Memory B cell (primary cell): ENCODE data around the gene B3GNT9.
"Not testable (repeated sequence)": the region's sequence is repeated elsewhere in the genome, so short reads cannot be mapped to it uniquely, and the experiment has no call there.

Experiments used
- ATAC-seq: fragments of 150-1000 bp; cut with Tn5 transposase; 2 replicates; pipeline ENCODE4 v1.10.0; 2021; ENCODE audit warnings: low read depth, mild to moderate bottlenecking, moderate library complexity
- DNase-seq, 2 donors: peaks; one replicate each; pipeline ENCODE4 v3.0.0; 2022; ENCODE audit warnings: low spot score in 2 of 2
- H3K27ac Mint-ChIP-seq: one replicate; pipeline ENCODE4 v1.8.0; 2022; ENCODE audit warnings: mild to moderate bottlenecking, moderate library complexity, mixed read lengths
- H3K27me3 Mint-ChIP-seq: one replicate; pipeline ENCODE4 v1.8.0; 2022; ENCODE audit warnings: mixed read lengths
- H3K36me3 Mint-ChIP-seq: one replicate; pipeline ENCODE4 v1.8.0; 2022; ENCODE audit warnings: mild to moderate bottlenecking, mixed read lengths
- H3K4me1 Mint-ChIP-seq: one replicate; pipeline ENCODE4 v1.8.0; 2022; ENCODE audit warnings: mixed read lengths
- H3K4me3 Mint-ChIP-seq: one replicate; pipeline ENCODE4 v1.8.0; 2022; ENCODE audit warnings: mild to moderate bottlenecking, moderate library complexity, mixed read lengths
- H3K9me3 Mint-ChIP-seq: one replicate; pipeline ENCODE4 v1.8.0; 2022; ENCODE audit warnings: mixed read lengths

The B3GNT9 gene

DNA sequence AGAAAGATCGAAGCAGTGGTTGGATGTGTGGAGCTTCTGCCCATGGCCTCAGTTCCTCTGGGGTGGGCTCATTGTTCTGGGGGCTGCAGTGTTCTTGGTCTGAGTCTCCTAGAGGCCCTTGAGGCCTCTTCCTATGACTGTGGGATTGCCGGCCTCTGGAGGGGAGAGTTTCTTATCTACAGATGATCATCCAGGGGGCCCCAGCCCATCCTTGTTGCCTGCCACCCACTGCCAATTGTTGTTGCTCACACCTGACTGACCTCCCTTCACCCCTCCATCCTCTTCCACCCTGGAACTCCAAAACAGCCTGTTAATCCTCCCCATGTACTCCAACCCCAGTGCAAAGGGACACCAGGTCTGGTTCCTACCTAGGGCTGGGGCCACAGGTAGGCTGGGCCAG, 5.9 kb downstream of the B3GNT9 start:
- peaks cover 61% of the 10 kb centered on the region for H3K36me3 Mint-ChIP-seq

GRCh38 chr16:67142342-67142741, 8.5 kb downstream of the B3GNT9 start:
- Mint-ChIP-seq H3K27ac (no peak overlapping the region), H3K9me3 (no peaks in the 10 kb centered on the region), H3K36me3 (peaks cover 56% of the 10 kb centered on the region), H3K27me3 (no peaks in the 10 kb centered on the region), H3K4me3 (no peak overlapping the region), H3K4me1 (no peaks in the 10 kb centered on the region)
- DNase-seq, result no peak
- ATAC-seq, result no peak

More for the DNA sequence above, 5.9 kb downstream of the B3GNT9 start:
- peaks cover 3% of the 10 kb centered on the region for H3K4me1 Mint-ChIP-seq
- H3K27ac Mint-ChIP-seq, result no peak overlapping the region
- no peak for ATAC-seq
- no peaks in the 10 kb centered on the region for H3K9me3 Mint-ChIP-seq
- H3K4me3 Mint-ChIP-seq, result no peak overlapping the region
- peaks cover 14% of the 10 kb centered on the region for H3K27me3 Mint-ChIP-seq
- DNase-seq, result no peak

DNA sequence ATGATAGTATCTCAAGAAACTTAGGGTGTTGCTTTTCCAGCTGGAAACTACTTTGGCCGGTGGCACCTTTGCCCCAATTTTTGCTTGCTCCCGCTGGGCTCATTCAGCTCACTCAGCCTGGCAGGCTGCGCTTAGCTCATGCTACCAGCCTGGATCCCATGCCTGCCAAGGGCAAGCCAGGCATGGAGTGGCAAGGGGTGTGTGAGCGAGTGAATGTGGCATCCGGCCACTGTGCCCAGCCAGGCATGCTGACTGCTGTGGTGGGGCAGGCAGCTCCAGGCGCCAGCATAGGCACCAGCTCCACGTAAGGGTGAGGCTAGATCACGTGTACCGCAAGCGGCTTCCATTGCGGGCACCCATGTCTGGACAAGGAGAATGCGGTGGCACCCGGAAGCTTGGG, 9.4 kb downstream of the B3GNT9 start:
- ATAC-seq, result no peak
- Mint-ChIP-seq H3K27ac (no peak overlapping the region), H3K27me3 (no peaks in the 10 kb centered on the region), H3K9me3 (no peaks in the 10 kb centered on the region), H3K4me3 (no peak overlapping the region), H3K36me3 (peaks cover 49% of the 10 kb centered on the region), H3K4me1 (no peaks in the 10 kb centered on the region)
- no peak for DNase-seq

GRCh38 chr16:67137605-67138004, 13.2 kb downstream of the B3GNT9 start:
- no peak for DNase-seq
- peaks cover 29% of the 10 kb centered on the region for H3K36me3 Mint-ChIP-seq
- no peak overlapping the region for H3K27ac Mint-ChIP-seq
- no peaks in the 10 kb centered on the region for H3K27me3 Mint-ChIP-seq
- H3K9me3 Mint-ChIP-seq, result no peaks in the 10 kb centered on the region
- H3K4me1 Mint-ChIP-seq, result no peaks in the 10 kb centered on the region
- no peak overlapping the region for H3K4me3 Mint-ChIP-seq
- ATAC-seq, result no peak

DNA sequence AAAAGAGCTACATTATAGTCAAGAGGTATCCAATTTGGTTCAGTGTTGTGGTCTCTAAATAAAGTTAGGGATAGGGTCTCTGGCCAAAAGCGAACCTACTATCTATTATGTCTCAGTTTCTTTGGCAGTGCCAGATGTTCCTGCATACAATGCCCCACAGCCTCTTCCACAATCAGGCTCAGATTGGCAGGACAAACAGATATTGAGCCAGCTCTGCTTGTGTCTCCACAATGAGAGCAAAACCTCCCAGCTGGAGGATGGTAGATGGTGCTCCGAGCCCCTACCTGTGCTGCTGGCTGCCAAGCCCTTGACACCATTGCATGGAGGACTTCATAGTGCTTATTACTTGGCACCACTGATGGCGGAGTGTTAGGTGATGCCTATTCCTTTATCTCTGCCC, 21.4 kb downstream of the B3GNT9 start:
- DNase-seq (no peak), ATAC-seq (no peak)
- Mint-ChIP-seq H3K27me3 (no peaks in the 10 kb centered on the region), H3K4me1 (no peaks in the 10 kb centered on the region), H3K27ac (no peak overlapping the region), H3K9me3 (no peaks in the 10 kb centered on the region), H3K36me3 (peaks cover 29% of the 10 kb centered on the region), H3K4me3 (no peak overlapping the region)

DNA sequence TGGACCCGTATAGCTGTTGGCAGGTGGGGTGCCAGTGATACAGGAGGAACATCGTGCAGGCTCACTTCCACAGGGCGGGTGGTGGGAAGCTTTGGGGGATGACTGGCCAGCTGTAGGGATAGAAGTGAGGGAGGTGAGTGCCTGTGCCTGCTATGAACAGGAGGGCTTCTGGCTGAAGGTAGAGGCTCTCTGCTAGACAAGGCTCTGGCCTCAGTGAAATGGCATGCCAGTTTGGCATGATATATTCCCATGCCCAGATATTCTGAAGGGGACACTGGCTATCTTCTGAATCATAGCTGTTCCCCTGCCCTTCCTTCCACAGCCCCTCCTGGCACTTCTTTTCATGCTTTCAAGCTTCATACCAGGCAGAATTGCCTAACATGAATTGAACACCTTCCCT, 21.9 kb downstream of the B3GNT9 start:
- no peak for DNase-seq
- Mint-ChIP-seq H3K27me3 (no peaks in the 10 kb centered on the region), H3K4me3 (no peak overlapping the region), H3K27ac (no peak overlapping the region), H3K4me1 (no peaks in the 10 kb centered on the region), H3K9me3 (no peaks in the 10 kb centered on the region), H3K36me3 (peaks cover 29% of the 10 kb centered on the region)
- no peak for ATAC-seq

DNA sequence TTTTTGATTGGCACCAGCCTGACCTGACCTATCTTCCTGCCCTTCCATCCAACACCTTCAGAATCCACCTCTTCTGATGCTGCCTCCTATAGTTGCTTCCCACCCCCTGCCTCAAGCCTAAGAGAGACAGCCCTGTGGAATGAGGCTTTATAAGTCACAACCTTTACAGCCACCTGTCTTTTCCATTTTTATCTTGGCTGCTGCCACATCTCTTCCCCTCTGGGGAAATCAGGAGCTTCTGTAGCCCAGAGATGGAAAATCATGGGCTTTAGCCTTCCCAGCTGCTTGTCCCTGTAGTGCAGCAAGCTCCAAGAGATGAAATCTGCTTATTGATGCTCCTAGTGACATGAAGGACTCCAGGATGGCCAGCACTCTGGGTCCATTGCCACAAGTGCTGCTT, 22.4 kb downstream of the B3GNT9 start:
- Mint-ChIP-seq H3K9me3 (no peaks in the 10 kb centered on the region), H3K4me3 (no peak overlapping the region), H3K36me3 (peaks cover 32% of the 10 kb centered on the region), H3K4me1 (no peaks in the 10 kb centered on the region), H3K27ac (no peak overlapping the region), H3K27me3 (no peaks in the 10 kb centered on the region)
- no peak for ATAC-seq
- no peak for DNase-seq

DNA sequence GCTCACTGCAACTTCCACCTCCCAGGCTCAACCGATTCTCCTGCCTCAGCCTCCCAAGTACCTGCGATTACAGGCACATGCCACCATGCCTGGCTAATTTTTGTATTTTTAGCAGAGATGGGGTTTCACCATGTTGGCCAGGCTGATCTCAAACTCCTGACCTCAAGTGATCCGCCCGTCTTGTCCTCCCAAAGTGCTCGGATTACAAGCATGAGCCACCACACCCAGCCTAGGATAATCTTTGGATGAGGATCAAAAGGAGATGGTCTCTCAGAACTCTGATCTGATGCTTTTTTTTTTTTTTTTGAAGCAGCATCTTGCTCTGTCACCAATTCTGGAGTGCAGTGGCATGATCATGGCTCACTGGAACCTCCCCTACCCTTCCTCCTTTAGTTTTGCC, 28.0 kb downstream of the B3GNT9 start:
- H3K27ac Mint-ChIP-seq, H3K4me3 Mint-ChIP-seq: not testable (repeated sequence)

DNA sequence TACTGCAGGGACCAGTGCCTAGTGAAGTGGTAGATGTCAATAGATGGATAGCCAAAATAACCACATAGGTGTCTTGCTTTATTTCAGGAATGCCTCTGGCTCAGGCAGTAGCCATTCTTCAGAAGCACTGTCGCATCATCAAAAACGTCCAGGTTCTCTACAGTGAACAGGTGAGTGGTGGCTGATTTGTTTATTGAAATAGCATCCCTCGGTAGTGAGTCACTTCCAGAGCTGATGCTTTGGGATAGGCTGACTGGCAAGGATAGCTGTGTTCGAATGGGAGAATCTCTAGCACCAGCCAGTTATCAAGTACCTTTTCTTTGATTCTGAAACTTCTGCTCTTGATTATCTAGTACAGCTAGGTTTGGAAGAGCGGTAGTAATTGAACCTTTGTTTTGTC, 30.8 kb downstream of the B3GNT9 start:
- no peak for DNase-seq
- Mint-ChIP-seq H3K4me1 (peaks cover 6% of the 10 kb centered on the region), H3K27ac (no peak overlapping the region), H3K27me3 (no peaks in the 10 kb centered on the region), H3K4me3 (no peak overlapping the region), H3K9me3 (no peaks in the 10 kb centered on the region), H3K36me3 (peaks cover 12% of the 10 kb centered on the region)
- no peak for ATAC-seq

More for the DNA sequence above, 28.0 kb downstream of the B3GNT9 start:
- not testable (repeated sequence) for H3K27me3 Mint-ChIP-seq, H3K9me3 Mint-ChIP-seq, ATAC-seq, DNase-seq, H3K4me1 Mint-ChIP-seq
- H3K36me3 Mint-ChIP-seq, result peaks cover 19% of the 10 kb centered on the region

GRCh38 chr16:67117716-67118115, 33.1 kb downstream of the B3GNT9 start:
- ATAC-seq, result no peak
- no peaks in the 10 kb centered on the region for H3K27me3 Mint-ChIP-seq
- peaks cover 9% of the 10 kb centered on the region for H3K4me1 Mint-ChIP-seq
- peaks cover 9% of the 10 kb centered on the region for H3K36me3 Mint-ChIP-seq
- no peak for DNase-seq
- no peaks in the 10 kb centered on the region for H3K9me3 Mint-ChIP-seq
- no peak overlapping the region for H3K4me3 Mint-ChIP-seq
- H3K27ac Mint-ChIP-seq, result no peak overlapping the region

DNA sequence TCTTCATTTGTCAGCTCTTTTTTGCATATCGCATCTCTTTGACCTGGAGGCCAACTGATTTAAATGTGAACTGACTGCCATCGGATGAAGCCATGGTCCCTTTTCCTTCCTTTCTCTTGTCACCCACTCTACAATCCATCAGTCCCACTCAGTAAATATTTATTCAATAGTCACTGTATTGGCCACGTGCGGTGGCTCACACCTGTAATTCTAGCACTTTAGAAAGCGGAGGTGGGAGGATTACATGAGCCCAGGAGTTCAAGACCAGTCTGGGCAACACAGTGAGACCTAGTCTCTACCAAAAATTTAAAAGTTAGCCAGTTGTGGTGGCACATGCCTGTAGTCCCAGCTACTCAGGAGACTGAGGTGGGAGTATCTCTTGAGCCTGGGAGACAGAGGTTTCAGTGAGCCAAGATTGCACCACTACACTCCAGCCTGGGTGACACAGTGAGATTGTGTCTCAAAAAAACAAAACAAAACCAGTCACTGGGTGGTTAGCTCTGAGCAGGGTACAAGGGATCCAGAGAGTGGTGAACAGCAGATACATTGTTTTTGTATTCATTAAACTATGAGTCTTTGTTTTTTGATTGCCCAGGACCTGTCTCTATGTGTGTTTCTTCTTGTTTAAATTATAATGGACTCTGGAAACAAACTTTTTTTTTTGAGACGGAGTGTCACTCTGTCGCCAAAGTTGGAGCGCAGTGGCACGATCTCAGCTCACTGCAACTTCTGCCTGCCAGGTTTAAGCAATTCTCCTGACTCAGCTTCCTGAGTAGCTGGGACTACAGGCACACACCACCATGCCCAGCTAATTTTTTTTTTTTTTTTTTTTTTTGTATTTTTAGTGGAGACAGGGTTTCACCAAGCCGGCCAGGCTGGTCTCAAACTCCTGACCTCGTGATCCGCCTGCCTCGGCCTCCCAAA, 34.1 kb downstream of the B3GNT9 start:
- Mint-ChIP-seq H3K4me1 (peaks cover 11% of the 10 kb centered on the region), H3K9me3 (no peaks in the 10 kb centered on the region), H3K36me3 (peaks cover 9% of the 10 kb centered on the region), H3K4me3 (no peak overlapping the region), H3K27me3 (no peaks in the 10 kb centered on the region), H3K27ac (no peak overlapping the region)
- DNase-seq, result no peak
- no peak for ATAC-seq

DNA sequence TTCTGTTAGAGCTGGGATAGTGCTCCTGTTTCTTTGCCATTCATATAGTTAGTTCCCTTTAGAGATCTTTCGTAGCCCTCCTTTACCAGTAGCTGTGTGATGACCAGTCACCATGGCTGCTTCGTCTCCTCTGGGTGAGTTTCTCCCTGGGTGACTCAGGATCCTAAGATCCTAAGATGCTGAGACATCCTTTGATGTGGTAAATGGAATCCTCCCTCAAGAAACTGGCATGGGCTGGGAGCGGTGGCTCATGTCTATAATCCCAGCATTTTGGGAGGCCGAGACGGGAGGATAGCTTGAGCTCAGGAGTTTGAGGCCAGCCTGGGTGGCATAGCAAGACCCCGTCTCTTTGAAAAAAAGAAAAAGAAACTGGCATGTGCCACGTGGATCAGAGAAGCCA, 35.2 kb downstream of the B3GNT9 start:
- Mint-ChIP-seq H3K9me3 (no peaks in the 10 kb centered on the region), H3K4me1 (peaks cover 17% of the 10 kb centered on the region), H3K4me3 (no peak overlapping the region), H3K27me3 (no peaks in the 10 kb centered on the region), H3K27ac (no peak overlapping the region), H3K36me3 (peaks cover 5% of the 10 kb centered on the region)
- DNase-seq, result no peak
- no peak for ATAC-seq

- H3K4me3 Mint-ChIP-seq, result no peak overlapping the region
- H3K9me3 Mint-ChIP-seq, result no peaks in the 10 kb centered on the region
- no peaks in the 10 kb centered on the region for H3K27me3 Mint-ChIP-seq
- H3K4me1 Mint-ChIP-seq, result peaks cover 20% of the 10 kb centered on the region
- H3K27ac Mint-ChIP-seq, result no peak overlapping the region
- DNase-seq (no peak), ATAC-seq (no peak)
- peaks cover 5% of the 10 kb centered on the region for H3K36me3 Mint-ChIP-seq
These were observed 36.0 kb downstream of the B3GNT9 start for GRCh38 chr16:67114793-67115192.

- no peak for ATAC-seq
- H3K27me3 Mint-ChIP-seq, result no peaks in the 10 kb centered on the region
- peaks cover 24% of the 10 kb centered on the region for H3K4me1 Mint-ChIP-seq
- no peak overlapping the region for H3K27ac Mint-ChIP-seq
- no peaks in the 10 kb centered on the region for H3K9me3 Mint-ChIP-seq
- no peak for DNase-seq
- H3K4me3 Mint-ChIP-seq, result no peak overlapping the region
- peaks cover 2% of the 10 kb centered on the region for H3K36me3 Mint-ChIP-seq
These were observed 38.0 kb downstream of the B3GNT9 start for GRCh38 chr16:67112591-67113399.
